HepG2 (cell line): Measurements from ENCODE around the gene ANKIB1. TPM values are rescaled to one million over a fixed set of nuclear protein-coding genes. Genes with fewer than 3 reads are reported as not detected.

Experiments
- ELF4 ChIP-seq: sonication (generic); formaldehyde crosslinking; IDR thresholded peaks from 2 replicates; pipeline ENCODE4 v1.5.0; 2020; ENCODE audit warnings: missing genetic modification reagents, mild to moderate bottlenecking, moderate library complexity, borderline replicate concordance
- FOSL1 ChIP-seq: sonication (generic); formaldehyde crosslinking; IDR thresholded peaks from 2 replicates; pipeline ENCODE4 v1.9.0; 2021; ENCODE audit warnings: missing genetic modification reagents, borderline replicate concordance
- MTA3 ChIP-seq: sonication (generic); formaldehyde crosslinking; IDR thresholded peaks from 2 replicates; pipeline ENCODE4 v1.4.0; 2020; ENCODE audit warnings: missing genetic modification reagents
- RARG ChIP-seq: sonication (generic); formaldehyde crosslinking; IDR thresholded peaks from 2 replicates; pipeline ENCODE4 v1.4.0; 2020; ENCODE audit warnings: low read depth, mild to moderate bottlenecking, missing genetic modification reagents
- SIX1 ChIP-seq: sonication (generic); formaldehyde crosslinking; IDR thresholded peaks from 2 replicates; pipeline ENCODE4 v1.4.0; 2020; ENCODE audit warnings: missing genetic modification reagents, borderline replicate concordance
- STAG1 ChIP-seq: sonication (generic); formaldehyde crosslinking; IDR thresholded peaks from 2 replicates; pipeline ENCODE4 v1.4.0; 2020; ENCODE audit warnings: missing genetic modification reagents
- ZBTB8A ChIP-seq: sonication (generic); formaldehyde crosslinking; IDR thresholded peaks from 2 replicates; pipeline ENCODE4 v1.4.0; 2020; ENCODE audit warnings: mild to moderate bottlenecking, low read depth, missing genetic modification reagents, borderline replicate concordance
- ZFX ChIP-seq: sonication (generic); formaldehyde crosslinking; IDR thresholded peaks from 2 replicates; pipeline ENCODE4 v1.4.0; 2020; ENCODE audit warnings: mild to moderate bottlenecking, low read depth, missing genetic modification reagents, moderate library complexity
- ZNF10 ChIP-seq: sonication (generic); formaldehyde crosslinking; IDR thresholded peaks from 2 replicates; pipeline ENCODE4 v1.4.0; 2020; ENCODE audit warnings: mild to moderate bottlenecking, low read depth, missing genetic modification reagents, borderline replicate concordance
- ZNF354B ChIP-seq: sonication (generic); formaldehyde crosslinking; IDR thresholded peaks from 2 replicates; pipeline ENCODE4 v1.8.0; 2022; ENCODE audit warnings: mild to moderate bottlenecking, missing genetic modification reagents
- ZNF557 ChIP-seq: sonication (generic); formaldehyde crosslinking; IDR thresholded peaks from 2 replicates; pipeline ENCODE4 v1.4.0; 2020; ENCODE audit warnings: missing genetic modification reagents
- ZNF737 ChIP-seq: sonication (generic); formaldehyde crosslinking; IDR thresholded peaks from 2 replicates; pipeline ENCODE4 v1.5.0; 2020; ENCODE audit warnings: missing genetic modification reagents, mild to moderate bottlenecking, borderline replicate concordance
- polyA plus RNA-seq, 8 experiments: library from polyadenylated mRNA; depleted of rRNA in 3 of 8; stranded (reverse) in 7 of 8; unstranded in 1 of 8; fragments of >200 nt; fragmentation: Illumina TruSeq in 4 of 8; extraction: Trizol in 4 of 8; gene quantifications; 2 replicates each; pipeline versions ENCODE4 v1.2.1 to v1.2.3, GENCODE V29; 2011 to 2016; ENCODE audit warnings: low read depth in 4 of 8, missing spikeins in 1 of 8, mixed read lengths in 1 of 8; ENCODE audit not compliant: insufficient read depth in 1 of 8
- total RNA-seq, 5 experiments: library from RNA; depleted of rRNA; stranded (reverse); fragments of >200 nt; fragmentation: Illumina TruSeq; extraction: Trizol; gene quantifications; 2 replicates each; pipeline ENCODE4 v1.2.3, GENCODE V29; 2016; ENCODE audit warnings: low read depth in 1 of 5
- TF ChIP-seq, protein P1 (sequence below): sonication (generic); formaldehyde crosslinking; IDR thresholded peaks from 2 replicates; pipeline ENCODE4 v1.4.0; 2020; ENCODE audit warnings: missing genetic modification reagents
- TF ChIP-seq, protein P2 (sequence below): fragments of 450-650 bp; IDR thresholded peaks from 2 replicates; pipeline ENCODE4 v1.6.1; 2017
- TF ChIP-seq, protein P3 (sequence below): sonication (generic); formaldehyde crosslinking; IDR thresholded peaks from 2 replicates; pipeline ENCODE4 v1.8.0; 2022; ENCODE audit warnings: mild to moderate bottlenecking, missing genetic modification reagents; ENCODE audit not compliant: insufficient replicate concordance
- TF ChIP-seq, protein P4 (sequence below): sonication (generic); formaldehyde crosslinking; IDR thresholded peaks from 2 replicates; pipeline ENCODE4 v1.5.0; 2020; ENCODE audit warnings: mild to moderate bottlenecking, missing genetic modification reagents
- TF ChIP-seq, protein P5 (sequence below): IDR thresholded peaks from 2 replicates; pipeline ENCODE4 v1.6.1; 2016; ENCODE audit warnings: low read depth, control low read depth
- TF ChIP-seq, protein P6 (sequence below): sonication (generic); formaldehyde crosslinking; IDR thresholded peaks from 2 replicates; pipeline ENCODE4 v1.5.0; 2020; ENCODE audit warnings: missing genetic modification reagents

Gene ANKIB1
- total and polyA plus RNA-seq, 2 of the 13 experiments (the other 11 are each of a cell fraction or from before 2014, with no cell fraction given), result 28.7 to 29.6 TPM

DNA sequence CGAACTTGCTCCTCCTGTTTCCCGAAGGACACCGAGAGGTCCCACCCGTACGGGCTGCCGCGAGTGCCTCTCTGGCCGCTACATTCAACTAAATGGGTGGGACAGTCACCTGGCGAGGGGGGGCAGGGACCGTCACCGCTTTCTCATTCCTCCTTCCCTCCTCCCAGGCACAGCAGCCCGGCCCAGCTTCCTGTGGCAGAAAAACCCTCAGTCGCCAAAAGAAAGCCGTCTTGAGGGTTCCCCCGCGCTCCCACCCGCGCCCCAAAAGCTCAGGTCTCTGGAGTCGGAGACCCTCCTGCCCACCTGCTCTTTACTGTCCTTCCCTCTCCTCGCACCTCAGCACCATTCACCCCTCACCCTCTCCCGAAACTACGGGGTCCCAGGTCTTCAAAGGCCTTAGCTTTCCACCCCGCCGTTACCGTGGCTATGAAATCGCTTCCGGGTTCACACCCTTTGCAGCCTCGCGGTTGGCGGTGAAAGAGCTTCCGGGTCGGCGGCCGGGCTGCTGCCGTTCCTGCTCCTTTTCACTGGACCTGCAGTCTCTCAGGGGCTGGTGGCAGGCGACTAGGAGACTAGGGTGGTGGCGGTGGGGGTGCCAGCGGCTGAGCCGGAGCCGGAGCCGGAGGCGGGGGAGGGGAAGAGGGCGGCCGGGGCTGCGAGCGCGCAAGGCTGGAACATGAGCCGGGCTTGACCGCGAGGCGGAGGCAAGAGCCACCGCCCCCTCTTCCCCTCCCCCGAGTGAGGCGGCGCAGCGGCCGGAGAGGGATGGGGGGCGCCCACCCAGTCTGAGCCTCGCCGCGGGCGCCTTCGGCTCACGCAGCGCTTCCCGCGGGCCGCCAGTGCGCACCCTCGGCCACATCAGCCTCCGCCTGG is at the start of gene ANKIB1, which contains the start of gene KRIT1 (continued):
- TF ChIP-seq ZNF737 (CRISPR knock-in tag), result no peak; the same call in 1 of the 2 replicates
- TF ChIP-seq MTA3 (CRISPR knock-in tag), result no peak
- no peak for TF ChIP-seq SIX1 (CRISPR knock-in tag)
- TF ChIP-seq, protein P1, sequence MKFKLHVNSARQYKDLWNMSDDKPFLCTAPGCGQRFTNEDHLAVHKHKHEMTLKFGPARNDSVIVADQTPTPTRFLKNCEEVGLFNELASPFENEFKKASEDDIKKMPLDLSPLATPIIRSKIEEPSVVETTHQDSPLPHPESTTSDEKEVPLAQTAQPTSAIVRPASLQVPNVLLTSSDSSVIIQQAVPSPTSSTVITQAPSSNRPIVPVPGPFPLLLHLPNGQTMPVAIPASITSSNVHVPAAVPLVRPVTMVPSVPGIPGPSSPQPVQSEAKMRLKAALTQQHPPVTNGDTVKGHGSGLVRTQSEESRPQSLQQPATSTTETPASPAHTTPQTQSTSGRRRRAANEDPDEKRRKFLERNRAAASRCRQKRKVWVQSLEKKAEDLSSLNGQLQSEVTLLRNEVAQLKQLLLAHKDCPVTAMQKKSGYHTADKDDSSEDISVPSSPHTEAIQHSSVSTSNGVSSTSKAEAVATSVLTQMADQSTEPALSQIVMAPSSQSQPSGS, result no peak
- TF ChIP-seq, protein P2, sequence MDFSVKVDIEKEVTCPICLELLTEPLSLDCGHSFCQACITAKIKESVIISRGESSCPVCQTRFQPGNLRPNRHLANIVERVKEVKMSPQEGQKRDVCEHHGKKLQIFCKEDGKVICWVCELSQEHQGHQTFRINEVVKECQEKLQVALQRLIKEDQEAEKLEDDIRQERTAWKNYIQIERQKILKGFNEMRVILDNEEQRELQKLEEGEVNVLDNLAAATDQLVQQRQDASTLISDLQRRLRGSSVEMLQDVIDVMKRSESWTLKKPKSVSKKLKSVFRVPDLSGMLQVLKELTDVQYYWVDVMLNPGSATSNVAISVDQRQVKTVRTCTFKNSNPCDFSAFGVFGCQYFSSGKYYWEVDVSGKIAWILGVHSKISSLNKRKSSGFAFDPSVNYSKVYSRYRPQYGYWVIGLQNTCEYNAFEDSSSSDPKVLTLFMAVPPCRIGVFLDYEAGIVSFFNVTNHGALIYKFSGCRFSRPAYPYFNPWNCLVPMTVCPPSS, result no peak
- TF ChIP-seq, protein P3, sequence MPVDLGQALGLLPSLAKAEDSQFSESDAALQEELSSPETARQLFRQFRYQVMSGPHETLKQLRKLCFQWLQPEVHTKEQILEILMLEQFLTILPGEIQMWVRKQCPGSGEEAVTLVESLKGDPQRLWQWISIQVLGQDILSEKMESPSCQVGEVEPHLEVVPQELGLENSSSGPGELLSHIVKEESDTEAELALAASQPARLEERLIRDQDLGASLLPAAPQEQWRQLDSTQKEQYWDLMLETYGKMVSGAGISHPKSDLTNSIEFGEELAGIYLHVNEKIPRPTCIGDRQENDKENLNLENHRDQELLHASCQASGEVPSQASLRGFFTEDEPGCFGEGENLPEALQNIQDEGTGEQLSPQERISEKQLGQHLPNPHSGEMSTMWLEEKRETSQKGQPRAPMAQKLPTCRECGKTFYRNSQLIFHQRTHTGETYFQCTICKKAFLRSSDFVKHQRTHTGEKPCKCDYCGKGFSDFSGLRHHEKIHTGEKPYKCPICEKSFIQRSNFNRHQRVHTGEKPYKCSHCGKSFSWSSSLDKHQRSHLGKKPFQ (CRISPR knock-in tag), result no peak
- TF ChIP-seq ELF4 (CRISPR knock-in tag), result 0 out of 2 replicates have a peak, but pooled peaks have one; percentile 44
- no peak for TF ChIP-seq STAG1 (CRISPR knock-in tag)
- TF ChIP-seq ZNF10 (CRISPR knock-in tag), result no peak
- TF ChIP-seq FOSL1 (CRISPR knock-in tag), result no peak
- TF ChIP-seq, protein P4, sequence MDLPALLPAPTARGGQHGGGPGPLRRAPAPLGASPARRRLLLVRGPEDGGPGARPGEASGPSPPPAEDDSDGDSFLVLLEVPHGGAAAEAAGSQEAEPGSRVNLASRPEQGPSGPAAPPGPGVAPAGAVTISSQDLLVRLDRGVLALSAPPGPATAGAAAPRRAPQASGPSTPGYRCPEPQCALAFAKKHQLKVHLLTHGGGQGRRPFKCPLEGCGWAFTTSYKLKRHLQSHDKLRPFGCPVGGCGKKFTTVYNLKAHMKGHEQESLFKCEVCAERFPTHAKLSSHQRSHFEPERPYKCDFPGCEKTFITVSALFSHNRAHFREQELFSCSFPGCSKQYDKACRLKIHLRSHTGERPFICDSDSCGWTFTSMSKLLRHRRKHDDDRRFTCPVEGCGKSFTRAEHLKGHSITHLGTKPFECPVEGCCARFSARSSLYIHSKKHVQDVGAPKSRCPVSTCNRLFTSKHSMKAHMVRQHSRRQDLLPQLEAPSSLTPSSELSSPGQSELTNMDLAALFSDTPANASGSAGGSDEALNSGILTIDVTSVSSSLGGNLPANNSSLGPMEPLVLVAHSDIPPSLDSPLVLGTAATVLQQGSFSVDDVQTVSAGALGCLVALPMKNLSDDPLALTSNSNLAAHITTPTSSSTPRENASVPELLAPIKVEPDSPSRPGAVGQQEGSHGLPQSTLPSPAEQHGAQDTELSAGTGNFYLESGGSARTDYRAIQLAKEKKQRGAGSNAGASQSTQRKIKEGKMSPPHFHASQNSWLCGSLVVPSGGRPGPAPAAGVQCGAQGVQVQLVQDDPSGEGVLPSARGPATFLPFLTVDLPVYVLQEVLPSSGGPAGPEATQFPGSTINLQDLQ (CRISPR knock-in tag), result peak; percentile 71
- TF ChIP-seq, protein P5, sequence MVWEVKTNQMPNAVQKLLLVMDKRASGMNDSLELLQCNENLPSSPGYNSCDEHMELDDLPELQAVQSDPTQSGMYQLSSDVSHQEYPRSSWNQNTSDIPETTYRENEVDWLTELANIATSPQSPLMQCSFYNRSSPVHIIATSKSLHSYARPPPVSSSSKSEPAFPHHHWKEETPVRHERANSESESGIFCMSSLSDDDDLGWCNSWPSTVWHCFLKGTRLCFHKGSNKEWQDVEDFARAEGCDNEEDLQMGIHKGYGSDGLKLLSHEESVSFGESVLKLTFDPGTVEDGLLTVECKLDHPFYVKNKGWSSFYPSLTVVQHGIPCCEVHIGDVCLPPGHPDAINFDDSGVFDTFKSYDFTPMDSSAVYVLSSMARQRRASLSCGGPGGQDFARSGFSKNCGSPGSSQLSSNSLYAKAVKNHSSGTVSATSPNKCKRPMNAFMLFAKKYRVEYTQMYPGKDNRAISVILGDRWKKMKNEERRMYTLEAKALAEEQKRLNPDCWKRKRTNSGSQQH, result peak; percentile 46; the same call in 1 of the 2 replicates
- no peak for TF ChIP-seq RARG (CRISPR knock-in tag)
- TF ChIP-seq, protein P6, sequence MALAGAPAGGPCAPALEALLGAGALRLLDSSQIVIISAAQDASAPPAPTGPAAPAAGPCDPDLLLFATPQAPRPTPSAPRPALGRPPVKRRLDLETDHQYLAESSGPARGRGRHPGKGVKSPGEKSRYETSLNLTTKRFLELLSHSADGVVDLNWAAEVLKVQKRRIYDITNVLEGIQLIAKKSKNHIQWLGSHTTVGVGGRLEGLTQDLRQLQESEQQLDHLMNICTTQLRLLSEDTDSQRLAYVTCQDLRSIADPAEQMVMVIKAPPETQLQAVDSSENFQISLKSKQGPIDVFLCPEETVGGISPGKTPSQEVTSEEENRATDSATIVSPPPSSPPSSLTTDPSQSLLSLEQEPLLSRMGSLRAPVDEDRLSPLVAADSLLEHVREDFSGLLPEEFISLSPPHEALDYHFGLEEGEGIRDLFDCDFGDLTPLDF (CRISPR knock-in tag), result peak; percentile 68; the same call in 1 of the 2 replicates
- TF ChIP-seq ZFX, result peak; percentile 98
- no peak for TF ChIP-seq ZNF354B
- 0 out of 2 replicates have a peak, but pooled peaks have one; percentile 2 for TF ChIP-seq ZNF557 (CRISPR knock-in tag)
- no peak; the same call in 1 of the 2 replicates for TF ChIP-seq ZBTB8A
